OCI-LY3 (cell line): ENCODE results near the gene ACTA2.

Experiments
- H2AFZ ChIP-seq: fragments of 200-600, 300-600 bp; shearing (Covaris generic); 2 replicates; pipeline ENCODE4 v1.6.0; 2014; ENCODE audit warnings: antibody characterized with exemption, low read depth, low read length
- H3K27ac ChIP-seq: fragments of 200-600, 300-600 bp; sonication (generic); 2 replicates; pipeline ENCODE4 v1.5.1; 2014; ENCODE audit warnings: mild to moderate bottlenecking, low read length, moderate library complexity, mixed read lengths
- H3K27me3 ChIP-seq: fragments of 200-600, 300-600 bp; sonication (generic); 2 replicates; pipeline ENCODE4 v1.6.1; 2014; ENCODE audit warnings: low read depth, low read length, mixed read lengths
- H3K36me3 ChIP-seq: fragments of 200-600, 300-600 bp; sonication (generic); replicated peaks from 2 replicates; pipeline ENCODE3; 2014; ENCODE audit warnings: low read depth, low read length, mixed read lengths
- H3K4me1 ChIP-seq: fragments of 300-600, 200-600 bp; sonication (generic); 2 replicates; pipeline ENCODE4 v1.6.1; 2014; ENCODE audit warnings: low read length, mixed read lengths
- H3K4me2 ChIP-seq: fragments of 200-600, 300-600 bp; sonication (generic); 2 replicates; pipeline ENCODE4 v1.6.1; 2014; ENCODE audit warnings: low read length, mixed read lengths
- H3K4me3 ChIP-seq: fragments of 300-600, 200-600 bp; sonication (generic); 2 replicates; pipeline ENCODE4 v1.5.1; 2014; ENCODE audit warnings: antibody characterized with exemption, mild to moderate bottlenecking, low read length, moderate library complexity
- H3K79me2 ChIP-seq: fragments of 300-600, 200-600 bp; shearing (Covaris generic); 2 replicates; pipeline ENCODE4 v1.6.1; 2014; ENCODE audit warnings: mild to moderate bottlenecking, low read length, mixed read lengths
- H3K9ac ChIP-seq: fragments of 300-600, 200-600 bp; shearing (Covaris generic); 2 replicates; pipeline ENCODE4 v1.6.0; 2014; ENCODE audit warnings: mild to moderate bottlenecking, low read length, moderate library complexity
- H3K9me3 ChIP-seq: fragments of 200-600, 300-600 bp; shearing (Covaris generic); 2 replicates; pipeline ENCODE4 v1.6.1; 2014; ENCODE audit warnings: low read length, mixed read lengths; ENCODE audit not compliant: insufficient read depth
- H4K20me1 ChIP-seq: fragments of 200-600, 300-600 bp; sonication (generic); 2 replicates; pipeline ENCODE4 v1.6.1; 2016; ENCODE audit warnings: low read length, mixed read lengths; ENCODE audit not compliant: insufficient read depth
- EZH2phosphoT487 ChIP-seq: fragments of 200-600 bp; shearing (Covaris generic); IDR thresholded peaks from 2 replicates; pipeline ENCODE4 v1.6.1; 2018; ENCODE audit warnings: antibody characterized with exemption, mixed run types, low read depth
- TF ChIP-seq, protein P1 (sequence below): fragments of 200-600, 300-600 bp; sonication (generic); IDR thresholded peaks from 2 replicates; pipeline ENCODE4 v1.5.1; 2014; ENCODE audit warnings: antibody characterized with exemption, low read length, low read depth

The ACTA2 gene

DNA sequence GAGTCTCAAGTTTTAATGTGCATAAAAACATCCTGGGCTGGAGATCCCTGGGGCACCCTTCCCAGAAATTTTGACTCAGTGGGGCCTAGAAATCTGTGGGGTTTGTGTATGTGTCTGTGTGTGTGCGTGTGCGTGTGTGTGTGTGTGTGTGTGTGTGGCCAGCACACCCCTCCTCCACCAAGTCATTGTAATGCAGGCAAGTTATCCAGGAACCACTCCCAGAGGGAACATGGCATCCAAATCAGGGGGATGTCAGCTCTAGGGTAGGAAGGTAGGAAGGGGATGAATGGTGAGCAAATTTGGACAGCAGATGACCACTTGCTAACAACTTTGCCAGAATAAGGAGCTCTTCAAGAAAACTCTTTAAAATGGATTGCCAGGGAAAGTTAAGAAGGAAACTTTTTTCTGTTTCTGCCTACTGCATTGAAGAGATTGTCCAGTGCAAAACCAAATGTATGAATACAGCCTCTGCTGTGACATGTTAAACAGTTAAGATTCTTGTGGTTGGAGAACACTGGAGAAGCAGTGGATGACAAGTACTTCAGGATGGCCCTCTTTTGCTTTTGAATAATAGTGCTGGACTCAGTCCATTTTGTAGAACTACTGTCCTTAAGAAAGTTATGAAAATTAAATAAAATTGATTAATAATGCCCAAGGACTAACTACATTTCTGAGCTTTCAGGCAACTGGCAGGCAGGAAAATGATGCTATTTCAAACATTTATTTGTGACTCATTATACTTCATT lies 60.2 kb downstream of the ACTA2 start:
- no peak for TF ChIP-seq EZH2phosphoT487
- TF ChIP-seq, protein P1, sequence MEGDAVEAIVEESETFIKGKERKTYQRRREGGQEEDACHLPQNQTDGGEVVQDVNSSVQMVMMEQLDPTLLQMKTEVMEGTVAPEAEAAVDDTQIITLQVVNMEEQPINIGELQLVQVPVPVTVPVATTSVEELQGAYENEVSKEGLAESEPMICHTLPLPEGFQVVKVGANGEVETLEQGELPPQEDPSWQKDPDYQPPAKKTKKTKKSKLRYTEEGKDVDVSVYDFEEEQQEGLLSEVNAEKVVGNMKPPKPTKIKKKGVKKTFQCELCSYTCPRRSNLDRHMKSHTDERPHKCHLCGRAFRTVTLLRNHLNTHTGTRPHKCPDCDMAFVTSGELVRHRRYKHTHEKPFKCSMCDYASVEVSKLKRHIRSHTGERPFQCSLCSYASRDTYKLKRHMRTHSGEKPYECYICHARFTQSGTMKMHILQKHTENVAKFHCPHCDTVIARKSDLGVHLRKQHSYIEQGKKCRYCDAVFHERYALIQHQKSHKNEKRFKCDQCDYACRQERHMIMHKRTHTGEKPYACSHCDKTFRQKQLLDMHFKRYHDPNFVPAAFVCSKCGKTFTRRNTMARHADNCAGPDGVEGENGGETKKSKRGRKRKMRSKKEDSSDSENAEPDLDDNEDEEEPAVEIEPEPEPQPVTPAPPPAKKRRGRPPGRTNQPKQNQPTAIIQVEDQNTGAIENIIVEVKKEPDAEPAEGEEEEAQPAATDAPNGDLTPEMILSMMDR = no peak
- no peaks in the 10 kb centered on the region for H3K27me3 ChIP-seq
- H4K20me1 ChIP-seq = no peaks in the 10 kb centered on the region
- H2AFZ ChIP-seq = no peak overlapping the region
- H3K4me1 ChIP-seq = peaks cover 31% of the 10 kb centered on the region
- no peak overlapping the region for H3K4me3 ChIP-seq
- no peak overlapping the region for H3K9ac ChIP-seq
- H3K27ac ChIP-seq = no peak overlapping the region
- no peaks in the 10 kb centered on the region for H3K9me3 ChIP-seq
- H3K36me3 ChIP-seq = no peaks in the 10 kb centered on the region
- H3K4me2 ChIP-seq = no peak overlapping the region
- peaks cover 45% of the 10 kb centered on the region for H3K79me2 ChIP-seq

DNA sequence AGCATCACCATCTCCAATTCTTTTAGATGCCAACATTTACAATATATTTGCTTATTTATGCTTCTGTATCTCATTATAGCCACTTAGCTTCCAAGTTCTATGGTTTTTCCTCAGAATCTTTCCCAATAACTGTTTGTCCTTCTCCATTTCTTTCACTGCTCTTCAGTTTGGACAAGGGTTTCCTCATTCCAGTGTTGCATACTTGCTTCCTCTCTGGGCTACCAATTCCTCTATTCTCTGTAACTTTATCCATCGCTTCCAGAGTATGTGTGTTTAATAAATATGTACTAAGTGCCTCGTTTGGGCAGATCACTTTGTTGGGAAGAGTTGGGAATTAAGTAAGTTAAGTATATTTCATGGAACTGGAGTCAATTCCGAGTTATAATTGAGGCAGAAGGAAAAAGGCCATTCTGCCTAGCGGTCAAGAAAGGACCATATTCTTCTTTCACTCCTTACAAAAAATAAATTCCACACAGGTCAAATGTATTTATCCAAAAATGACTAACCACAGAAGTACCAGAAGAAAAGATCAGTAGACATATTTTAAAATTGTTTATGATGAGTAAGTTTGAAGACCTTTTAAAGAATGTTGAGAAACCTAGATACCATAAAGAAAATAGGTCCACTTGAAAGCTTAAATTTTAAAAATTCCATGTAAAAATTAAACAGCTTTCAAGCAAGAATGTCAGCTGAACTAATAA lies 61.7 kb downstream of the ACTA2 start:
- peaks cover 56% of the 10 kb centered on the region for H3K79me2 ChIP-seq

DNA sequence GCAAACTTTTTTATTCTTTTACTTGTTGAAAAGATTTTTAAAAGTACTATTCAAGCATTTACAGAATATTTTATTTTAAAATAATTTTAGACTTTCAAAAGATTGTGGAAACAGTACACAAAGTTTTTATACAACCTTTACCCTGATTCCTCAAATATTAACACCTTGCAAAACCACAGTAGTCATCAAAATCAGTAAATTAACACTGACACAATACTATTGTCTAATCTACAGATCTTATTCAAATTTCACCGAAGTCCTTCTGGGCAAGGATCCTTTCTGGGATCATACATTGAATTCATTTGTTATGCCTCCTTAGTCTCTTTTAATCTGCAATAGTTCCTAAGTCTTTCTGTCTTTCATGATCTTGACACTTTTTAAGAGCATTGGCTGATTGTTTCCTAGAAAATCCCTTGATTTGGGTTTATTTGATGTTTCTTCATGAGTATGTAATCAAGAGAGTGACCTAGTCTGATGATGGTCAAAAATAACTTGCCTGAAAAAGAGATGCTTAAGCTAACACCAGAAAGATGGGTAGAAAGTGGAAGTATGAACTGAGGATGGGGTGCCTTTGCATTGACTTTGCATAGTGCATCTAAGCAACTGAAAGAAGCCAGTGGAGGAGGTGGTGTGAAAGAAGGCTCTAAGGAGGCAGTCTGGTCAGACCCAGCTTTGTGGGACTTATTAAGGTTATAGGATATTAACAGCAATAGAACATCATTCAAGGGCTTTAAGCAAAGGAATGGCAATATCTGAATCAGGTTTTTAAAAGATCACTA lies 62.8 kb downstream of the ACTA2 start:
- Histone ChIP-seq H3K27ac (no peak overlapping the region), H3K36me3 (no peaks in the 10 kb centered on the region), H4K20me1 (no peaks in the 10 kb centered on the region), H2AFZ (no peak overlapping the region), H3K4me3 (no peak overlapping the region), H3K9ac (no peak overlapping the region), H3K9me3 (no peaks in the 10 kb centered on the region), H3K27me3 (no peaks in the 10 kb centered on the region), H3K79me2 (peaks cover 67% of the 10 kb centered on the region), H3K4me2 (peak overlapping the region; percentile 32), H3K4me1 (peaks cover 53% of the 10 kb centered on the region)
- TF ChIP-seq, protein P1 = no peak
- TF ChIP-seq EZH2phosphoT487 = no peak

More for the DNA sequence above, 61.7 kb downstream of the ACTA2 start:
- Histone ChIP-seq H3K4me3 (no peak overlapping the region), H4K20me1 (no peaks in the 10 kb centered on the region), H3K27ac (no peak overlapping the region), H3K9ac (no peak overlapping the region), H3K36me3 (no peaks in the 10 kb centered on the region), H3K4me2 (no peak overlapping the region), H2AFZ (no peak overlapping the region), H3K4me1 (peaks cover 42% of the 10 kb centered on the region), H3K9me3 (no peaks in the 10 kb centered on the region), H3K27me3 (no peaks in the 10 kb centered on the region)
- TF ChIP-seq, protein P1 = no peak
- TF ChIP-seq EZH2phosphoT487 = no peak
